HEK293T (cell line): ENCODE measurements around the gene VIPR2.

ENCODE experiments used
- FOXM1 ChIP-seq: fragments of 450-650 bp; IDR thresholded peaks from 2 replicates; pipeline ENCODE4 v1.6.1; 2017; ENCODE audit warnings: mild to moderate bottlenecking, borderline replicate concordance
- SUZ12 ChIP-seq: fragments of 450-650 bp; IDR thresholded peaks from 2 replicates; pipeline ENCODE4 v1.6.1; 2016; ENCODE audit warnings: mild to moderate bottlenecking

GRCh38 chr7:159159731-159160130 is 15.1 kb upstream of the VIPR2 start:
- TF ChIP-seq SUZ12 (no peak), FOXM1 (no peak)
